ENCODE results near the gene EYA2.

The EYA2 gene

DNA sequence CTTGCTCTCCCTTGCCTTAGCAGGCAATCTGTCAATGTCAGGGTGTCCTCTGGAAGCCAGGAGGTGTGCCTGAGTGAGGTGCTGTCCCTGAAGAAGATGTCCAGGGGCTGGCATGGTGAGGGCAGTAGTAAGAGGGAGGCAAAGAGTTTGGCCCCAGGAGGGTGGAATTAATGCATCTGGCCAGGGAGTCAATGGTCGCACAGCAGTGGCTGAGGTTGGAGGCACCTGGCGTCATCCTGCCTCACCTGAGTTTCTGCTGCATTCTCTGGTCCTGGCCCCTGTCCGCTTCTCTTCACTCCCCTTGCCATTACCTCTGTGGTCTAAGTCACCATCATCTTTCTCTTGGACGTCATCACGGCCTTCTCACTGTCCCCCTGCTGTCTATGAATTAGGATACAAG, 255.3 kb downstream of the EYA2 start:
- in situ Hi-C loops (cut with HindIII; ENCODE audit: low sequenced_read_pairs): no loop called here
- TF ChIP-seq, protein P1, sequence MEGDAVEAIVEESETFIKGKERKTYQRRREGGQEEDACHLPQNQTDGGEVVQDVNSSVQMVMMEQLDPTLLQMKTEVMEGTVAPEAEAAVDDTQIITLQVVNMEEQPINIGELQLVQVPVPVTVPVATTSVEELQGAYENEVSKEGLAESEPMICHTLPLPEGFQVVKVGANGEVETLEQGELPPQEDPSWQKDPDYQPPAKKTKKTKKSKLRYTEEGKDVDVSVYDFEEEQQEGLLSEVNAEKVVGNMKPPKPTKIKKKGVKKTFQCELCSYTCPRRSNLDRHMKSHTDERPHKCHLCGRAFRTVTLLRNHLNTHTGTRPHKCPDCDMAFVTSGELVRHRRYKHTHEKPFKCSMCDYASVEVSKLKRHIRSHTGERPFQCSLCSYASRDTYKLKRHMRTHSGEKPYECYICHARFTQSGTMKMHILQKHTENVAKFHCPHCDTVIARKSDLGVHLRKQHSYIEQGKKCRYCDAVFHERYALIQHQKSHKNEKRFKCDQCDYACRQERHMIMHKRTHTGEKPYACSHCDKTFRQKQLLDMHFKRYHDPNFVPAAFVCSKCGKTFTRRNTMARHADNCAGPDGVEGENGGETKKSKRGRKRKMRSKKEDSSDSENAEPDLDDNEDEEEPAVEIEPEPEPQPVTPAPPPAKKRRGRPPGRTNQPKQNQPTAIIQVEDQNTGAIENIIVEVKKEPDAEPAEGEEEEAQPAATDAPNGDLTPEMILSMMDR (IDR thresholded peaks at IDR 0.05; ENCODE audit: low read depth, low read length): no peak
- DNase-seq (ENCODE audit: low read depth, low spot score): no peak
- no peak overlapping the region for H3K4me3 ChIP-seq (ENCODE audit: low read depth, low read length)

DNA sequence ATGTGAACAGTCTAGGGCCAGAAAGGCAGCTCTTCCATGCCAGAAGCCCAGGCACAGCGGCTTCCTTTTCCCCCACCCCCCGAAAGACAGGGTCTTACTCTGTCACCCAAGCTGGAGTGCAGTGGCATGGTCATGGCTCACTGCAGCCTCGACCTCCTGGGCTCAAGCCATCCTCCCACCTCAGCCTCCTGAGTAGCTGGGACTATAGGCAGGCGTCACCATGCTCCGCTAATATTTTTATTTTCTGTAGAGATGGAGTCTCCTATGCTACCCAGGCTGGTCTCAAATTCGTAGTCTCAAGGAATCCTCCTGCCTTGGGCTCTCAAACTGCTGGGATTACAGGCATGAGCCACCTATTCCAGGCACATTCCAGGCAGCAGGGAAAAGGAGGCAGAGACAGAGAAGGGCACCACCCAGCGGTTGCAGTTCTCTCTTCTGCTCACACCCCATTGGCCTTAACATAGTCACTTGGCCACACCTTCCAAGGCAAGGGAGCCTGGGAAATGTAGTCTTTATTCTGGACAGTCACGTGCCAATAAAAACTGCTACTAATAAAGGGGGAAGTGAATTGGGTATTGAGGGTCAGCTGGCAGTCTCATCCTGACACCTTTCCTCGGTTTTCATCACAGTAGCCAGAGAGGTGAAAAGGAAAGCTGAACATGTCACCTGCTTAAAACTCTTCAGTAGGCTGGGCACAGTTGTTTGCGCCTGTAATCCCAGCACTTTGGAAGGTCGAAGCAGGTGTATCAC, 255.9 kb downstream of the EYA2 start:
- DNase-seq (ENCODE audit: low read depth, low spot score): peak; percentile 76
- TF ChIP-seq, protein P1 (IDR thresholded peaks at IDR 0.05; ENCODE audit: low read depth, low read length): peak; percentile 78
- in situ Hi-C loops (cut with HindIII; ENCODE audit: low sequenced_read_pairs): no loop called here
- no peak overlapping the region for H3K4me3 ChIP-seq (ENCODE audit: low read depth, low read length)

DNA sequence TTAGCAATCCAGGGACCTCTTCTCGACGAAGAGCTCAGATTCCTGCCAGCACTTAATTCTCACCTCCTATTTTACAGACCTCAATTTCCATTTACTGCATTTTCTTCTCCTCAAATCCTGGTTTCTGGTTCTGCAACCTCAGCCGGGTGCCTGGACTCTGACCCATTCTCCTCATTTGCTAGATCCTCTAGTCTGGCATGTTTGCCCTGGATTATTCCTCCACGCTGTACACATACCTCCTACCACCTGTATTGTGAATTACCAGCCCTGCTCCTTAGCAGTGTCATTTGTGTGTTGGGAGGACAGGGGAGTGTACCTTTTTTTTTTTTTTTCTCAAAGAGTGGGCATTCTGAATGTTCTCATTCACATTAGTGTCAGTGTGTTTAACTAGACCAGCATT, 257.4 kb downstream of the EYA2 start:
- H3K4me3 ChIP-seq (ENCODE audit: low read depth, low read length): no peak overlapping the region
- in situ Hi-C loops (cut with HindIII; ENCODE audit: low sequenced_read_pairs): no loop called here
- no peak for DNase-seq (ENCODE audit: low read depth, low spot score)
- TF ChIP-seq, protein P1 (IDR thresholded peaks at IDR 0.05; ENCODE audit: low read depth, low read length): no peak

DNA sequence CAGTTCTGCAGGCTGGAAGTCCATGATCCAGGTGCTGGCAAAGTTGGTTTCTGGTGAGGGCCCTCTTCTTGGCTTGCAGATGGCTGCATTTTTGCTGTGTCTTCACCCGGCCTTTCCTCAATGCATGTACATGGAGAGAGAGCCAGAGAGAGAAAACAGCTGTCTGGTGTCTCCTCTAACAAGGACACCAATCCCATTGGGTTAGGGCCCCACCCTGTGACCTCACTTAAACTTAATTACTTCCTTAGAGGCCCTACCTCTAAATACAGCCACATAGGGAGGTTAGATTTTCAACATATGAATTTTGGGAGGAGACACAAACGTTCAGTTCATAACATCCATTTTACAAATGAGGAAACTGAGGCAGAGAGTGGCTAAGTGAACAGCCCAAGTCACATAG, 259.4 kb downstream of the EYA2 start:
- H3K4me3 ChIP-seq (ENCODE audit: low read depth, low read length): no peak overlapping the region
- in situ Hi-C loops (cut with HindIII; ENCODE audit: low sequenced_read_pairs): no loop called here
- DNase-seq (ENCODE audit: low read depth, low spot score): no peak
- TF ChIP-seq, protein P1 (IDR thresholded peaks at IDR 0.05; ENCODE audit: low read depth, low read length): no peak

DNA sequence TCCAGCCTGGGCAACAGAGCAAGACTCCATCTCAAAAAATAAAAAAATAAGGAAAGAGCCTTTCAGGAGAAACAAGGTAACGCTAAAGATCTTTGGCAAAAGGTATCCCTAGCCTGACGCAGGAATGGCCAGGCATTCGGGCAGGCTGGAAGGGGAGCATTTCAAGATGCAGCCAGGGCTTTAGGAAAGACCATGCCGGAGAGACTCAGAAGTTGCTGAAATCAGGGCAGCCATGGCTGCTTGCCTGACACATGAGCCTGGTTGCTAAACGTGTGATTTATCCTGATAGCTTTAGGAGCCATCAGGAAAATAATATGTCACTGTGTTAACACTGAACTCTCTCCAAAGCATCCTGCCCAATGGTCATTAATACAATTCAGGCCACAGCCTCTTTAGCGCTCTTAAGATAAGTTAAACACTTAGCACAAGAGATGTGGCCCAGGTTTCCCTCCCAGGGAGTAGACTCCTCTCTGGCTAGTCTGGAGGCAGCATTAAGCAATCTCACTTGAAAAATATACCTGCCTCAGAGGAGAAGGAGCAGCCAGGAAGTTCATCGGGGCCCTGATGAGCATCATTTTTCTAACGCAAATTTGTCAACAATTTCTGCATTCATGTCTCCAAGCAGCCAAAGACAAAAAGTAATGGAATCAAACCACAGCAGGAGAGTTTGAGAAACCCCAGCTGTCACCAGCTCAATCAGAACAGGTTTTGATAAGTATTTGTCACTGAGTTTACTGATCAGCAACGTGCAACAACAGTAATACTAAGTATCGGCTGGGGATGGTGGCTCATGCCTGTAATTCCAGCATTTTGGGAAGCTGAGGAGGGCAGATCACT, 261.9 kb downstream of the EYA2 start:
- in situ Hi-C loops (cut with HindIII; ENCODE audit: low sequenced_read_pairs): no loop called here
- H3K4me3 ChIP-seq (ENCODE audit: low read depth, low read length): no peak overlapping the region

DNA sequence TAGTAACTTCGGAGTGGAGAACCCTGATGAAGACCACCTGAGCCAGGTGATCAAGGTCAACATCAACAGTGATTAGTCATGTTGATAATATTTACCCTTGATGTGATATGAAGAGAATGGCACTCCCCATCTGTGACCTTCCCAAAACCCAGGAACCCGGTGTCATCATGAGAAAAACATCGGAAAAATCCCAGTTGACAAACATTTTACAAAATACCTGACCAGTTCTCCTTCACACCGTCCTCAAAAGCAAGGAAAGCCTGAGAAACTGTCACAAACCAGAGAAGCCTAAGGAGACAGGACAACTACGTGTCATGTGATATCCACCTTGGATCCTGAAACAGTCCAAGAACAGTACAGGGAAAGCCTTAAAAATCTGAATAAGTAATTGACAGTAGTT, 264.5 kb downstream of the EYA2 start:
- in situ Hi-C loops (cut with HindIII; ENCODE audit: low sequenced_read_pairs): no loop called here
- DNase-seq (ENCODE audit: low read depth, low spot score): no peak
- TF ChIP-seq, protein P1 (IDR thresholded peaks at IDR 0.05; ENCODE audit: low read depth, low read length): no peak

More for the DNA sequence above, 261.9 kb downstream of the EYA2 start:
- TF ChIP-seq, protein P1 (IDR thresholded peaks at IDR 0.05; ENCODE audit: low read depth, low read length): no peak
- DNase-seq (ENCODE audit: low read depth, low spot score): no peak

More for the DNA sequence above, 264.5 kb downstream of the EYA2 start:
- H3K4me3 ChIP-seq (ENCODE audit: low read depth, low read length): no peak overlapping the region
